Fibroblast of peridontal ligament (primary cell): ENCODE data around the gene XIRP1.
"Not testable (repeated sequence)": the region's sequence is repeated elsewhere in the genome, so short reads cannot be mapped to it uniquely, and the experiment has no call there.

ENCODE experiments used
- DNase-seq: peaks from one replicate; pipeline ENCODE4 v3.0.0-alpha.2; 2010; ENCODE audit errors: extremely low read depth

The XIRP1 gene

GRCh38 chr3:39186692-39187151 is 5.7 kb downstream of the XIRP1 start:
- no peak for DNase-seq

GRCh38 chr3:39185959-39186691 is 6.3 kb downstream of the XIRP1 start:
- DNase-seq = no peak

GRCh38 chr3:39185326-39185958 is 7.0 kb downstream of the XIRP1 start:
- DNase-seq = no peak

- no peak for DNase-seq
Observed at GRCh38 chr3:39184968-39185285, 7.5 kb downstream of the XIRP1 start.

GRCh38 chr3:39184081-39184967 is 8.1 kb downstream of the XIRP1 start:
- no peak for DNase-seq

- DNase-seq = no peak
Observed at GRCh38 chr3:39183211-39184080, 8.9 kb downstream of the XIRP1 start.

GRCh38 chr3:39181408-39182335 is 10.7 kb downstream of the XIRP1 start:
- DNase-seq = no peak

GRCh38 chr3:39180546-39181346 is 11.6 kb downstream of the XIRP1 start:
- DNase-seq = peak; percentile 51

GRCh38 chr3:39180183-39180545 is 12.2 kb downstream of the XIRP1 start:
- DNase-seq = no peak

- peak; percentile 18 for DNase-seq
Observed at GRCh38 chr3:39178553-39178952, 13.8 kb downstream of the XIRP1 start.

- DNase-seq = peak; percentile 98
Observed at GRCh38 chr3:39177708-39178332, 14.6 kb downstream of the XIRP1 start.

GRCh38 chr3:39176025-39176714 is 16.2 kb downstream of the XIRP1 start:
- no peak for DNase-seq

- DNase-seq = peak; percentile 13
Observed at GRCh38 chr3:39173318-39174125, 18.9 kb downstream of the XIRP1 start.

- no peak for DNase-seq
Observed at GRCh38 chr3:39171860-39172259, 20.5 kb downstream of the XIRP1 start.

- DNase-seq = not testable (repeated sequence)
Observed at GRCh38 chr3:39170877-39171276, 21.5 kb downstream of the XIRP1 start.

GRCh38 chr3:39170461-39170860 is 21.9 kb downstream of the XIRP1 start:
- no peak for DNase-seq

- DNase-seq = no peak
Observed at GRCh38 chr3:39169712-39170111, 22.7 kb downstream of the XIRP1 start.
